ENCODE data around the gene HS3ST2. TPM values are rescaled to one million over a fixed set of nuclear protein-coding genes. Genes with fewer than 3 reads are reported as not detected.

HS3ST2 gene
- total RNA-seq, 1 experiment from 2014 or later: 0.24 TPM

- TF ChIP-seq EZH2 (IDR thresholded peaks at IDR 0.05; ENCODE audit: borderline replicate concordance, low read depth, low read length, poor library complexity, severe bottlenecking) (no peak), CTCF (conservative IDR thresholded peaks at IDR 0.05; ENCODE audit: low read depth, low read length) (no peak)
- H3K27ac ChIP-seq (ENCODE audit: low read depth, low read length, poor library complexity, severe bottlenecking): no peak overlapping the region
- peaks cover 6% of the 10 kb centered on the region for H3K27me3 ChIP-seq (replicated peaks; ENCODE audit: insufficient read depth, low read depth, low read length, poor library complexity)
- no peaks in the 10 kb centered on the region for H3K36me3 ChIP-seq (ENCODE audit: insufficient read depth, low read length, poor library complexity, severe bottlenecking)
- DNase-seq (ENCODE audit: low spot score): no peak
- ChIA-PET CTCF (no interaction called here), POLR2A (ENCODE audit: low non-redundant PET) (no interaction called here)
- BruUV-seq (replicated peaks): no TSS peak
- peaks cover 4% of the 10 kb centered on the region for H3K4me1 ChIP-seq (ENCODE audit: insufficient read depth, low read length, poor library complexity, severe bottlenecking)
- intact Hi-C loops (cut with micrococcal nuclease; ENCODE audit: unreplicated experiment): no loop called here
- no peaks in the 10 kb centered on the region for H3K9me3 ChIP-seq (ENCODE audit: low read depth, low read length, poor library complexity, severe bottlenecking)
- no peak overlapping the region for H3K4me3 ChIP-seq (ENCODE audit: low read depth, low read length, poor library complexity, severe bottlenecking)
These were observed 32.5 kb upstream of the HS3ST2 start for GRCh38 chr16:22781480-22781879.

GRCh38 chr16:22782314-22782713, 31.6 kb upstream of the HS3ST2 start:
- POLR2A ChIA-PET (ENCODE audit: low non-redundant PET): interaction anchor here (0.6 kb wide), 1 partner anchor 407 kb away, joined by 3 read pairs; no protein-coding TSS in a partner anchor
- intact Hi-C loops (cut with micrococcal nuclease; ENCODE audit: unreplicated experiment): no loop called here
- no TSS peak for BruUV-seq (replicated peaks)

GRCh38 chr16:22784690-22785214, 29.2 kb upstream of the HS3ST2 start:
- intact Hi-C loops (cut with micrococcal nuclease; ENCODE audit: unreplicated experiment): no loop called here
- H3K27me3 ChIP-seq (replicated peaks; ENCODE audit: insufficient read depth, low read depth, low read length, poor library complexity): no peaks in the 10 kb centered on the region
- no TSS peak for BruUV-seq (replicated peaks)
- POLR2A ChIA-PET (ENCODE audit: low non-redundant PET): no interaction called here
- no peaks in the 10 kb centered on the region for H3K9me3 ChIP-seq (ENCODE audit: low read depth, low read length, poor library complexity, severe bottlenecking)
- H3K36me3 ChIP-seq (ENCODE audit: insufficient read depth, low read length, poor library complexity, severe bottlenecking): no peaks in the 10 kb centered on the region
- no peak overlapping the region for H3K27ac ChIP-seq (ENCODE audit: low read depth, low read length, poor library complexity, severe bottlenecking)
- CTCF ChIA-PET: no interaction called here
- DNase-seq (ENCODE audit: low spot score): no peak
- no peak overlapping the region for H3K4me3 ChIP-seq (ENCODE audit: low read depth, low read length, poor library complexity, severe bottlenecking)
- no peak for TF ChIP-seq CTCF (conservative IDR thresholded peaks at IDR 0.05; ENCODE audit: low read depth, low read length)
- TF ChIP-seq EZH2 (IDR thresholded peaks at IDR 0.05; ENCODE audit: borderline replicate concordance, low read depth, low read length, poor library complexity, severe bottlenecking): no peak
- H3K4me1 ChIP-seq (ENCODE audit: insufficient read depth, low read length, poor library complexity, severe bottlenecking): peaks cover 4% of the 10 kb centered on the region

More at GRCh38 chr16:22782314-22782713, 31.6 kb upstream of the HS3ST2 start:
- DNase-seq (ENCODE audit: low spot score): peak; percentile 18
- Histone ChIP-seq H3K9me3 (ENCODE audit: low read depth, low read length, poor library complexity, severe bottlenecking) (no peaks in the 10 kb centered on the region), H3K4me3 (ENCODE audit: low read depth, low read length, poor library complexity, severe bottlenecking) (no peak overlapping the region), H3K27me3 (replicated peaks; ENCODE audit: insufficient read depth, low read depth, low read length, poor library complexity) (peaks cover 2% of the 10 kb centered on the region), H3K4me1 (ENCODE audit: insufficient read depth, low read length, poor library complexity, severe bottlenecking) (peaks cover 4% of the 10 kb centered on the region), H3K27ac (ENCODE audit: low read depth, low read length, poor library complexity, severe bottlenecking) (no peak overlapping the region), H3K36me3 (ENCODE audit: insufficient read depth, low read length, poor library complexity, severe bottlenecking) (no peaks in the 10 kb centered on the region)
- TF ChIP-seq CTCF (conservative IDR thresholded peaks at IDR 0.05; ENCODE audit: low read depth, low read length) (no peak), EZH2 (IDR thresholded peaks at IDR 0.05; ENCODE audit: borderline replicate concordance, low read depth, low read length, poor library complexity, severe bottlenecking) (no peak)
- CTCF ChIA-PET: no interaction called here
